H1 (cell line): ENCODE results near the gene TECPR2.

ENCODE experiments used
- ATF3 ChIP-seq: IDR thresholded peaks from 2 replicates; pipeline ENCODE4 v1.6.1; 2011; ENCODE audit warnings: low read depth, mild to moderate bottlenecking, low read length; ENCODE audit not compliant: insufficient read depth
- BRCA1 ChIP-seq: IDR thresholded peaks from 2 replicates; pipeline ENCODE4 v1.6.1; 2012; ENCODE audit warnings: low read depth, low read length, improper control_type of control experiment
- CTCF ChIP-seq, 3 experiments: IDR thresholded peaks; 1 replicate in 2 of 3; 2 replicates in 1 of 3; pipeline versions ENCODE4 v1.5.1 to v1.6.1; 2011; ENCODE audit warnings: low read length in 3 of 3, mild to moderate bottlenecking in 3 of 3, inconsistent platforms in 2 of 3, low read depth in 1 of 3, moderate library complexity in 1 of 3; ENCODE audit not compliant: insufficient read depth in 1 of 3; ENCODE audit errors: control extremely low read depth in 1 of 3
- EZH2 ChIP-seq: fragments of 200-600 bp; sonication (generic); IDR thresholded peaks from 2 replicates; pipeline ENCODE4 v1.7.1; 2012; ENCODE audit warnings: low read depth, mild to moderate bottlenecking, moderate library complexity, low read length, inconsistent platforms; ENCODE audit not compliant: severe bottlenecking
- JUN ChIP-seq: IDR thresholded peaks from 2 replicates; pipeline ENCODE4 v1.6.1; 2011; ENCODE audit warnings: low read depth, mild to moderate bottlenecking, improper control_type of control experiment, low read length
- MAX ChIP-seq: IDR thresholded peaks from 2 replicates; pipeline ENCODE4 v1.6.1; 2012; ENCODE audit warnings: inconsistent platforms
- POLR2A ChIP-seq, 2 experiments: IDR thresholded peaks; 1 replicate in 1 of 2; 2 replicates in 1 of 2; pipeline ENCODE4 v1.6.1; 2011; ENCODE audit warnings: low read depth in 2 of 2, low read length in 2 of 2, mild to moderate bottlenecking in 2 of 2; ENCODE audit errors: control extremely low read depth in 1 of 2
- RXRA ChIP-seq: IDR thresholded peaks from 2 replicates; pipeline ENCODE4 v1.6.1; 2011; ENCODE audit warnings: low read depth, mild to moderate bottlenecking, low read length, moderate library complexity; ENCODE audit not compliant: insufficient read depth
- SIRT6 ChIP-seq: IDR thresholded peaks from one replicate; pipeline ENCODE4 v1.7.1; 2012; ENCODE audit warnings: low read length, inconsistent platforms

- no peak for TF ChIP-seq POLR2A (IDR thresholded peaks at IDR 0.05; ENCODE audit: control extremely low read depth in 1 of 2, low read depth in 2 of 2, low read length in 2 of 2)
- no peak for TF ChIP-seq CTCF (IDR thresholded peaks at IDR 0.05; ENCODE audit: control extremely low read depth in 1 of 3, insufficient read depth in 1 of 3, low read depth in 1 of 3, low read length in 3 of 3)
- TF ChIP-seq BRCA1, result no peak
- no peak for TF ChIP-seq MAX
- TF ChIP-seq EZH2, result no peak
- no peak for TF ChIP-seq JUN
- no peak for TF ChIP-seq SIRT6
- no peak for TF ChIP-seq RXRA
- no peak for TF ChIP-seq ATF3
Observed at GRCh38 chr14:102472791-102473150, 110.0 kb downstream of the TECPR2 start.
